Lung (tissue), 12 donors: Measurements from ENCODE around the gene EMX1. TPM values are rescaled to one million over a fixed set of nuclear protein-coding genes. Genes with fewer than 3 reads are reported as not detected.

Experiments
- ATAC-seq: fragments of 200-7000 bp; cut with Tn5 transposase; one replicate; pipeline ENCODE4 v1.9.1; 2020; ENCODE audit warnings: moderate number of reproducible peaks; ENCODE audit not compliant: insufficient read depth, low FRiP score
- DNase-seq, 3 donors: peaks; one replicate each; pipeline ENCODE4 v3.0.0-alpha.2; 2013 to 2017
- H3K27ac ChIP-seq, 2 donors: one replicate each; pipeline ENCODE4 v1.5.1; 2013; ENCODE audit warnings: mild to moderate bottlenecking in 2 of 2, moderate library complexity in 2 of 2, control low read depth in 1 of 2, inconsistent platforms in 1 of 2, low read depth in 1 of 2, low read length in 1 of 2
- H3K27me3 ChIP-seq, 3 donors: one replicate each; pipeline ENCODE4 v1.5.1; 2013; ENCODE audit warnings: low read length in 2 of 3; ENCODE audit not compliant: control insufficient read depth in 3 of 3, insufficient read depth in 3 of 3
- H3K36me3 ChIP-seq, 4 donors: one replicate each; pipeline ENCODE4 v1.5.1; 2013; ENCODE audit warnings: low read length in 4 of 4, mild to moderate bottlenecking in 1 of 4, moderate library complexity in 1 of 4; ENCODE audit not compliant: control insufficient read depth in 4 of 4, insufficient read depth in 4 of 4
- H3K4me1 ChIP-seq, 5 donors: one replicate each; pipeline ENCODE4 v1.5.1; 2013; ENCODE audit warnings: low read length in 5 of 5, mild to moderate bottlenecking in 2 of 5, moderate library complexity in 1 of 5; ENCODE audit not compliant: control insufficient read depth in 5 of 5, insufficient read depth in 5 of 5
- H3K4me3 ChIP-seq: one replicate; pipeline ENCODE4 v1.5.1; 2013; ENCODE audit warnings: mild to moderate bottlenecking, control low read depth, moderate library complexity
- H3K9ac ChIP-seq, 2 donors: one replicate each; pipeline ENCODE4 v1.5.1; 2013; ENCODE audit warnings: low read length in 2 of 2, control low read depth in 1 of 2; ENCODE audit not compliant: insufficient read depth in 1 of 2
- H3K9me3 ChIP-seq, 4 donors: one replicate each; pipeline ENCODE4 v1.5.1; 2013; ENCODE audit warnings: low read length in 3 of 4, mild to moderate bottlenecking in 1 of 4, moderate library complexity in 1 of 4; ENCODE audit not compliant: control insufficient read depth in 4 of 4, insufficient read depth in 3 of 4
- WGBS, 2 donors: extraction: QIAGEN DNeasy Blood & Tissue Kit; methylation state at CpG; one replicate each; pipeline ENCODE4 v1.1.7; 2013; 5-methylcytosine and 5-hydroxymethylcytosine counted together
- polyA plus RNA-seq, 2 donors: library from polyadenylated mRNA; stranded (reverse); fragments of 200-250 nt; gene quantifications; one replicate each; pipeline ENCODE4 v1.2.1, GENCODE V29; 2013
- total RNA-seq, 2 donors: library from RNA; depleted of rRNA in 1 of 2; stranded (reverse); fragments of >200 nt in 1 of 2; gene quantifications; one replicate each; pipeline ENCODE4 v1.2.1, GENCODE V29; 2014 to 2021
- TF ChIP-seq, protein P1 (sequence below): IDR thresholded peaks from 2 replicates; pipeline ENCODE4 v1.5.1; 2012; ENCODE audit warnings: mild to moderate bottlenecking; ENCODE audit errors: control extremely low read depth, extremely low read depth
- donor health status: control.
- donor health status: control.
- donor health status: Bipolar disorder and iron deficiency.
- donor health status: healthy.
- donor health status: DM: yes; HTN: yes; CAD: no.

EMX1 gene
- total and polyA plus RNA-seq, 4 donors, result 0.02 to 0.12 TPM; not detected in 2

GRCh38 chr2:72915320-72915906 is 1.9 kb upstream of the EMX1 start:
- H3K27me3 ChIP-seq, result peaks cover 7 to 84% (median 83%) of the 10 kb centered on the region in 3 donors
- DNase-seq (peak in 1 of 3 donors; percentile 7), ATAC-seq (no peak)
- no peaks in the 10 kb centered on the region for H3K36me3 ChIP-seq
- no peak overlapping the region for H3K9ac ChIP-seq
- 4 to 6% methylated on average over 25 to 26 of the region's 26 CpGs for WGBS, 2 donors
- peaks cover 0 to 28% (median 4%) of the 10 kb centered on the region in 5 donors for H3K4me1 ChIP-seq
- TF ChIP-seq, protein P1, sequence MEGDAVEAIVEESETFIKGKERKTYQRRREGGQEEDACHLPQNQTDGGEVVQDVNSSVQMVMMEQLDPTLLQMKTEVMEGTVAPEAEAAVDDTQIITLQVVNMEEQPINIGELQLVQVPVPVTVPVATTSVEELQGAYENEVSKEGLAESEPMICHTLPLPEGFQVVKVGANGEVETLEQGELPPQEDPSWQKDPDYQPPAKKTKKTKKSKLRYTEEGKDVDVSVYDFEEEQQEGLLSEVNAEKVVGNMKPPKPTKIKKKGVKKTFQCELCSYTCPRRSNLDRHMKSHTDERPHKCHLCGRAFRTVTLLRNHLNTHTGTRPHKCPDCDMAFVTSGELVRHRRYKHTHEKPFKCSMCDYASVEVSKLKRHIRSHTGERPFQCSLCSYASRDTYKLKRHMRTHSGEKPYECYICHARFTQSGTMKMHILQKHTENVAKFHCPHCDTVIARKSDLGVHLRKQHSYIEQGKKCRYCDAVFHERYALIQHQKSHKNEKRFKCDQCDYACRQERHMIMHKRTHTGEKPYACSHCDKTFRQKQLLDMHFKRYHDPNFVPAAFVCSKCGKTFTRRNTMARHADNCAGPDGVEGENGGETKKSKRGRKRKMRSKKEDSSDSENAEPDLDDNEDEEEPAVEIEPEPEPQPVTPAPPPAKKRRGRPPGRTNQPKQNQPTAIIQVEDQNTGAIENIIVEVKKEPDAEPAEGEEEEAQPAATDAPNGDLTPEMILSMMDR, result no peak
- H3K27ac ChIP-seq, result no peak overlapping the region
- peaks cover 0 to 6% (median 0%) of the 10 kb centered on the region in 4 donors for H3K9me3 ChIP-seq
- peak overlapping the region; percentile 7 for H3K4me3 ChIP-seq

DNA sequence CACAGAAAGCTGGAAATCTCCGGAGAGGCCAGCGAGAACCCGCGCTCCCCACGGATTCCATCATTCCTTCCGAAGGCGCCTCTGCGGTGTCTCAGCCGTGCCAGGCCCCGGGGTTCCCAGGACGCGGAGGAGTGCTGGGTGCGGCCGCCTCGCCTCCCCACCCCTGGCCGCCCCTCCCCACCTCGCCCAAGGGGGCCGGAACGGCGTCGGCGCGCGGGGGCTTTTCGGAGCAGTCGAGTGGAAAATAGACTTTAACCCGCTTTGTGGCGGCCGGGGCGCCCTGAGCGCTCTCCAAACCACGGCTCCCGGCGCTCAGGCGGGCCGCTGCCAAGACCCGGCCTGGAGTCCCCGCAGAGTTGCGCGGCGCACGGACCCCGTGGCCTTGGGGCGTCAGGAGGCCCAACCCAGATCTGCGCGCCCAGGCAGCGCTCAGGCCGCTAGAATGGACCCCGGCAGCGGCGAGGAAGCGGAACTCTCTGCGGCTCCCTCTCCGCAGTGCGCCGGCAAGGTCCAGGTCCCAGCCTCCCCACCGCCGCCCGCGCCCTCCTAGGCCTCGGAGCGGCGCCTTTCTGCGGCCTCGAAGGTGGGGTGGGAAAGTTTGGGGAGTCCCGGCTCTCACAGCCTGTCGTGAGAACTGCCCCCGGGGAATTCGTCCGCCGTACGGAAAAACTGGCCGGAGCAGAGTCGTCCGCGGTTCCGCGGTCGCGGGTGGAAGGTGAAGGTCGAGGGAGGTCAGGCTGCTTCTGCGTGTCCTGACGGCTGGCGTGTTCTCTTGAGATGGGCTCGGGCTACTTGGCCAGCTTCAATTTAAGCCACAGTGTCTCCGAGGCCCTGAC is 1.2 kb upstream of the EMX1 start:
- TF ChIP-seq, protein P1, result no peak
- 1% methylated on average over 71 to 86 of the region's 86 CpGs for WGBS, 2 donors
- H3K27ac ChIP-seq, result no peak overlapping the region

DNA sequence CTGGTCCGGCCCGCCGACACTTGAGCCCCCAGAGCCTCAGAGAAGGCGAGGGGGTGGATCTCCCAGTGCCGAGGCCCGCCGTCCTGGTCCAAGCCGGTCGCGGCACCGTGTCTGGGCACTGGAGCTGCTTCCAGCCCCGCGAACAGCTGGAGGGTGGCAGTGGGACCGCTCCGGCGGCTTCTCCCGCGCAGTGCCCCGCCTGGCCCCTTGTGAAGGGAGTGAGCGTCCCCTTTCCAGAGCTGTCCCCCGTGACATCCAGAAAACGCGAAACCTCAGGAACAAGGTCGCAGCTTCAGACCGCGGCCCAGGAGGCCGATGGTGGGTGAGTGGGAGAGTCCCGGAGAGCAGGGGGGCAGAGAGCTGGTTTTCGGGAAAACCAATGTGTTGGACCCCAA is 579 bp upstream of the EMX1 start:
- no peak overlapping the region for H3K27ac ChIP-seq
- TF ChIP-seq, protein P1, result no peak
- whole genome bisulfite sequencing, 2 donors, result 3 to 4% methylated on average over 26 to 29 of the region's 29 CpGs

More for the DNA sequence above, 1.2 kb upstream of the EMX1 start:
- ATAC-seq (peak; percentile 73), DNase-seq (peak; percentile 53 to 64 (median 62))
- Histone ChIP-seq H3K4me3 (peak overlapping the region; percentile 6), H3K36me3 (no peaks in the 10 kb centered on the region), H3K27me3 (peaks cover 7 to 83% (median 83%) of the 10 kb centered on the region in 3 donors), H3K4me1 (peaks cover 0 to 35% (median 4%) of the 10 kb centered on the region in 5 donors), H3K9me3 (peaks cover 0 to 6% (median 0%) of the 10 kb centered on the region in 4 donors), H3K9ac (no peak overlapping the region)

More for the DNA sequence above, 579 bp upstream of the EMX1 start:
- Histone ChIP-seq H3K27me3 (peaks cover 7 to 83% (median 83%) of the 10 kb centered on the region in 3 donors), H3K9me3 (peaks cover 0 to 6% (median 0%) of the 10 kb centered on the region in 4 donors), H3K4me3 (no peak overlapping the region), H3K36me3 (no peaks in the 10 kb centered on the region), H3K9ac (no peak overlapping the region), H3K4me1 (peaks cover 0 to 35% (median 4%) of the 10 kb centered on the region in 5 donors)
- DNase-seq (no peak), ATAC-seq (no peak)
